HG03457 (cell line): ENCODE measurements around the gene ANXA6.
A peak's percentile ranks its signal among the peaks of the same experiment; 100 is the strongest.

Experiments used
- ATAC-seq: cut with Tn5 transposase; IDR thresholded peaks from one replicate; pipeline ENCODE4 v1.9.1; 2021; ENCODE audit warnings: moderate number of reproducible peaks; ENCODE audit not compliant: unreplicated experiment

Gene ANXA6

DNA sequence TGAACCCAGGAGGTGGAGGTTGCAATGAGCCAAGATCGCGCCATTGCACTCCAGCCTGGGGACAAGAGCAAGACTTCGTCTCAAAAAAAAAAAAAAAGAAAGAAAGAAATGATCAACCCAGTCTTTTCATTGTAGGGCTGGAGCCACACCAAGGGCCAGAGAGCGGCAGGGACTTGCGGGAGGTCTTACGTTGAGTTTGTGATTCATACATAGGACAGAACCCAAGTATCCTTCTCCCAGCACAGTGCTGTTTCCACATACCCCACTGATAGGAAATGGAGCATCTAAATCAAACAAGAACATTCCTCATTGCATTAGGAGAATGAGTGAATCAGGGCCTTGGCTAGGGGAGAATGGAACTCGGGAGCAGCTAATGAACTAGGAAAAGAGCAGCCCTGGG is 73.2 kb downstream of the ANXA6 start:
- no peak for ATAC-seq

GRCh38 chr5:151083081-151083676 is 74.4 kb downstream of the ANXA6 start:
- ATAC-seq: no peak

- ATAC-seq: no peak
These were observed 75.2 kb downstream of the ANXA6 start for GRCh38 chr5:151082282-151082902.

- ATAC-seq: no peak
These were observed 75.9 kb downstream of the ANXA6 start for GRCh38 chr5:151081431-151082281.

GRCh38 chr5:151080613-151081430 is 76.8 kb downstream of the ANXA6 start, which contains the start of gene TNIP1:
Gene TNIP1, minus strand, starts transcription at chr5:151081034. Its CDS starts 15,939 bp downstream, at chr5:151065095.
- ATAC-seq: peak; percentile 67

DNA sequence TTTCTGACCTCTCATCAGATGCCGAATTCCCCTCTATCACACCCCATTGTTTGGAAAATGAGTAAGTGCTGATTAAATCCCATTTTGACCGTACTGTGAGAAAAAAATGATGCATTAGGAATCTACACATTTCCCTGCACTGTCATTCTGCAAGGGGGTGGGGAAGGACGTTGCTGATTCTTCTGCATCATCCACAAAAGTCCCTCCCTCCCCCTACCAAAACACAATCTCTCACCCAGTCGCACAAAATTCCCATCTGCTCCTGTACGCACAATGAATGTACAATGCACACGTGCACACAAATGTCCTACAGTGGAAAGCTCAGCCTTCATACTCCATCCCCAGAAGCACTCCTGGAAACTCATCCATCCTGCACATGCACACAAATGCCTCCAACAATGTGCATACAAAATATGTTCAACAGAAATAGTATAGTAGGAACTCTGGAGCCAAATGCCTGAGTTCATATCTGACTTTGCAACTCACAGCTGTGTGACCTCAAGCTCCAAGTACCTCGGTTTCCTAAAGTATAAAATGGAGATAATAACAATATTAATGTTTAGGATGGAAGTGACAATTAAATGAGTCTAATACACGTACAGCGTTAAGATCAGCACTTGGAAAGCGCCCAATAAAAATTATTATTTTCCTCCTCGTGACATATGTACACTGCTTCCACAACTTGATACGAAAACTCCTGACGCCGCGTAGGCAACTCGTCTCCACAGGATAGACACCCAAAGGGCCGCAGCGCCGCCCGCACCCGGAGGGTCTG is 77.6 kb downstream of the ANXA6 start:
- ATAC-seq: no peak

DNA sequence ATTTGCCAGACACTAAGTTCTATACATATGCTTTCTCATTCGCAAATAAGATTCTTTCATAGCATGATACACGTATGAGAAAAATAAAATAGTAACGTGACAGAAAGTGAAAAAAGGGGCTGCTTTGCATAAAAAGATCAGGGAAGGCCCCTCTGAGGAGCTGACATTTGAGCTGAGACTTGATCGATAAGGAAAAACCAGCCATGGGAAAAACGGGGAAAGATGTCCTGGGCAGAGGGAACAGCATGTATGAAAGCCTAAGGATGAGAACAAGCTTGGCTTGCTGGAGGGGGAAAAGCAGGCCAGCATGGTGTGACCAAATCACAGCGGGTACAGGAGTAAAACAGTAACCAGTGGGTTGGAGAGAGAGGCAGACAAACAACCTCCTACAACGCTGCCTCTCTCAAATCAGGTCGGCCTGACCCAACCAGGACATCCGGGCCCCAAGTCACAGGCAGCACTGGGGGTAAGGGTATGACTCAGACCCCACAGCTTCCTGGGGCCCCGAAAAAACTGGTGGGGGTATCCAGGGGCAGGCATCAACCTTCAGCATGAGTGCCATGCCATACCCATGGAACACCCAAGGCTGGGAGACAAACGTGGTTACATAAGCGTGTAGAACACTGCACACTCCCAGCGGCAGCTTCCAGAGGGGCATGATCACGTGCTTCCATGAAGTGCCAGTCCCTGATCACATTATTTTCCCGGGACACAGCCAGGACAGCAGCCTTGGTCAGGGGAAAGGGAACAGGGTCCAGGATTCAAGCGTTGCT is 78.9 kb downstream of the ANXA6 start:
- ATAC-seq: peak; percentile 47

- ATAC-seq: no peak
These were observed 79.6 kb downstream of the ANXA6 start for GRCh38 chr5:151077967-151078366.

DNA sequence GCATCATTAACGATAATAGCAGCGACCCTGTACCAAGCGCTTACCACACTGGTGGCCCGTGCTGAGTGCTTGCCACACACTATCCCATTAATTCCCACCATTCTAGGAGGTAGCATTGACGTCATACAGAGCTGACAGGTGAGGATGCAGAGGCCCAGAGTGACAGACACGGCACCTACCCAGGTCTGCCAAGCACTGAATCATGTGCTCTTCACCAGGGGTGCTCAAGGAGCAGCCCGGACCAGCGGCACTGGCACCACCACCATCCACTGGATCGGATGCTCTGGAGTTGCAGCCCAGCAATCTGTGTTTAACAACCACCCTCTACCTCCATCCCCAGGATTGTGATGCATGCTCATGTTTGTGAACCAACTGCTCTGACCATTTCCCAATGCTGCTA is 80.2 kb downstream of the ANXA6 start:
- ATAC-seq: no peak

GRCh38 chr5:151076616-151077015 is 81.0 kb downstream of the ANXA6 start:
- no peak for ATAC-seq

DNA sequence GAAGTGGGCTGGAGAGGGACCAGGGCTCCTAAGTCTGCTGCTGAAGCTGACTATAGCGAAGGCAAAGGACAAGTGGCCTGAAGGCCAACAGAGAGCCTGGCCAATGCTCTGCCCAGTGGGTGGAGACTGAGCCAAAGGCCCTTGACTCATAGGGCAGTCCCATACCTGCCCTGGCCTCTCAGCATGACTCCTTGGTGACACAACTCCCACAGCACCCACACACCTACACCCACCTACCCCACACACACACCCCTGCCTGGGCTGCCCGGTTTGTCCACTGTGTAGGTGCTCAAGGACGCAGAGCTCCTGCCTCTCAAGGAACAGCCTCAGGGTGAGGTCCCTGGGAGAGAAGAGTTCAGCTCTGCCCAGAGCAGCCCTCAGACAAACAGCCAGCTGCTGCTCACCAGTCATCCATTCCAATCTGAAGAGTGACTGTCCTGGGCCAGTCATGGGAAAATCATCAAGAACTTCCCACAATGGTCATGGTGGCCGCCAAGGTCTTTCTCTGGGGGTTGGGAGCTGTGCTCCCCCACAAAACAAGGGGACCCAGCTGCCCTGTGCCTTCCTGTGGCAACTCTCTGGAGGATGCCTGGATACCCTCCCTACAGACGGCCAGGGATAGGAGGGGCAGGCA is 81.8 kb downstream of the ANXA6 start:
- no peak for ATAC-seq

DNA sequence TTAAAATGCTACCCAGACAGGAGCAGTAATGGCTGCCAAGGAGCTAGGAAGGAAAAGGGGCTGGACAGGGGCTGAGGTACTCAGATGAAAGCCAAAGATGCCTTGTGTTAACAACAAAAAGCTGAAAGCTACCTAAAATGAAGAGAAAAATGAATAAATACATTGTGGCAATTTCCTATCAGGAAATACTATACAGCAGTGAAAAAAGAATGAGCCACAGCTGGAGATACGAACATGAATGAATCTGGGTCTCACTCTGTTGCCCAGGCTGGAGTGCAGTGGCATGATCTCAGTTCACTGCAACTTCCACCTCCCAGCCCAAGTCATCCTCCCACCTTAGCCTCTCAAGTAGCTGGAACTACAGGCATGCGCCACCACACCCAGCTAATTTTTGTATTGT is 83.0 kb downstream of the ANXA6 start:
- ATAC-seq: no peak

DNA sequence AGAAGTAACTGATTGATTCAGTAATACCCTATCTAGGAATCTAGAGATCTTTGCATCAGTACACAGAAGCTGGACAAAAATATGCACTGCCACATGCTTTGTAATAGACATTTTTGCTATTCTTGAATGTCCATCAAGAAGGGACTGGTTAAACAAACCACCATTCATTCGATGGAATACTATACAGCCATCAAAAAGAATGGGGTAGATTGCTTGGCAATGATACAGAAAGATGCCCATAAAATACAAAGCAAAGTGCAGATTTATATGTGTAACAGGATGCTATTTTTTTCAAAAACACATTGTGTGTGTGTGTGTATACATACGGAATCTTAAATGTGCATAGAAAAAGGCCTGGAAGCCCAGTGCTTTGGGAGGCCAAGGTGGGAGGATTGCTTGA is 84.3 kb downstream of the ANXA6 start:
- ATAC-seq: no peak

DNA sequence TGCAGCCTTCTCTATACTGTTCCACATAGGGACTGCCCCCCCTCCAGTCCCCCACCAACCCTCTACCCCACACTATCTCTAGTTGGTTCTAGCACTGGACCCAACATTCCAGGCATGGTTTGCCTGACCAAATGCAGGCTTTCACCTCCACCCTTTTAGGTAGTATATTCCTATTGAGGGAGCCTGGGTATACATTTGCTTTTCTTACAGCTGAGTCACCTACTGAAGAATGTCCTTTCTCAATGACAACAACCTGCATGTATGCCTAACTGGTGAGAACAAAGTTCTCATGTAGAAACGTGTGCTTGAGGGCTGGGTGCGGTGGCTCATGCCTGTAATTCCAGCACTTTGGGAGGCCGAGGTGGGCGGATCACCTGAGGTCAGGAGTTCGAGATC is 85.0 kb downstream of the ANXA6 start:
- no peak for ATAC-seq

- no peak for ATAC-seq
These were observed 85.5 kb downstream of the ANXA6 start for GRCh38 chr5:151071848-151072629.

DNA sequence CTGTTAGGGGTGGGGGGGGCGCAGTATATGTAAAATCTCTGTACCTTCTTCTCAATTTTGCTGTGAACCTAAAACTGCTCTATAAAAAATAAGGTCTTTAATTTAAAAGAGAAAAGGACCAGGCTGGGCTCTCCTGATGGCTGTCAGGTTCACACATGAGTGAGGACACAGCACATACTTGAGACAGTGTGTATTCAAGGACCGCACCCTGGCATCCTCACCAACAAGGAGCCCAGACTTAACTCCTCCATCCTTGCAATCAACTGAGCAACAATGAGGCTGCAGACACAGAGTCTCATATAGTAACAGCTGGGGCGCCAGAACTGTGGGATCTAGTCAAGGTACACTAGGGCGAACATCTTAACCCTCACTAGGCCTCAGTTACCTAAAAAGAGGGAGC is 86.6 kb downstream of the ANXA6 start:
- ATAC-seq: no peak

DNA sequence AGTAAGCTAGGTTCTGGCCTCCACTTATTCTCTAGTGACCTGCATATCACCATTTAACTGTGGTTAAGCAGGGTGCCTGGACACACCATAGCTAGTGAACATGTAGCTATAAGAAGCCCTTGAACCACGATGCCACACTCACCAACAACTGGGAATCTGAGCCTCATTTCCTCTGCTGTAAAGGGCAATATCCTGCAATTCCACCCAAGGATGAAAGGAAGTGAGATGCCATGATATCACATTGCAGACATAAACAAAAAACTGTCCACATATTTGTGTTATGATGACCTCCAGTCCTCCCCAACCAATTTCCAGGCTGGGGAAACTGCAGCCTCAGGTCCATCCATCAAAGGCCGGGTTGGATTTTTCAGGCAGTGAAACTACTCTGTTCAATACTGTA is 87.1 kb downstream of the ANXA6 start:
- no peak for ATAC-seq

DNA sequence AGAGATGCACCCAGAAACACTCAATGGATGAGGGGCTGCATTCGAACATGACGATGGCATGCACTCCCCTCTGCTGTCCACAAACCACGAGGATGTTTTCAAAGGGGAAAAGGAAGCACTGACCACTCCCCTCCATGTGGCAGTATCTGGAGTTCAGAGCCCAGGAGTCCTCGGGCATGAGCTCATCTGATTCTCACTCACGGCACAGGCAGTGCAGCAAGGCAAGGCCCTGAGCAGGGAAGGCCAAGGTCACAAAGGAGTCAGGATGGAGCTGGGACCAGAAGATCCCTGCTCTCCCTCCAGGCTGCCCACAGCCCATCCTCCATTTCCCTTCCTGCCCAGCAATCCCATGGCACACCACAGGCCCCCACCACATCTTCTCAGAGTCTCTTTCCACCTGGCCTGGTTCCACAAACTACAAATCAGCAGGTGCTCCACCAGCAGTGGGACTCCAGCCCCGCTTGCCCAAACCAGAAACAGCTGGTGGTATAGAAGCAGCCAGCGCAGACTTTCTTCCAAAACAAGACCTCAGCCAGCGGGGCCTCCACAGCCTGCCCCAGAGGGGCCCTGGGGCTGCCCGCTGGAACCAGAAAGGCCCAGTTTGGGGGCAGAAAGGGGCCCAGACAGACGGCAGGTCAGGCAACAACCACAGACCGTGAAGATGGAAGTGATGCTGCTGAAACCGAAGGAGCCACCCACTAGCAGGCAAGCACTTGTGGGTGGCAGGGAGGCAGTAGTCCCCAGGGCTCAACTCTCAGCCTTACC is 89.0 kb downstream of the ANXA6 start:
- ATAC-seq: peak; percentile 66
